ENCODE measurements around the gene CATSPERB.
"Not testable (repeated sequence)": the region's sequence is repeated elsewhere in the genome, so short reads cannot be mapped to it uniquely, and the experiment has no call there.

Gene CATSPERB, protein sequence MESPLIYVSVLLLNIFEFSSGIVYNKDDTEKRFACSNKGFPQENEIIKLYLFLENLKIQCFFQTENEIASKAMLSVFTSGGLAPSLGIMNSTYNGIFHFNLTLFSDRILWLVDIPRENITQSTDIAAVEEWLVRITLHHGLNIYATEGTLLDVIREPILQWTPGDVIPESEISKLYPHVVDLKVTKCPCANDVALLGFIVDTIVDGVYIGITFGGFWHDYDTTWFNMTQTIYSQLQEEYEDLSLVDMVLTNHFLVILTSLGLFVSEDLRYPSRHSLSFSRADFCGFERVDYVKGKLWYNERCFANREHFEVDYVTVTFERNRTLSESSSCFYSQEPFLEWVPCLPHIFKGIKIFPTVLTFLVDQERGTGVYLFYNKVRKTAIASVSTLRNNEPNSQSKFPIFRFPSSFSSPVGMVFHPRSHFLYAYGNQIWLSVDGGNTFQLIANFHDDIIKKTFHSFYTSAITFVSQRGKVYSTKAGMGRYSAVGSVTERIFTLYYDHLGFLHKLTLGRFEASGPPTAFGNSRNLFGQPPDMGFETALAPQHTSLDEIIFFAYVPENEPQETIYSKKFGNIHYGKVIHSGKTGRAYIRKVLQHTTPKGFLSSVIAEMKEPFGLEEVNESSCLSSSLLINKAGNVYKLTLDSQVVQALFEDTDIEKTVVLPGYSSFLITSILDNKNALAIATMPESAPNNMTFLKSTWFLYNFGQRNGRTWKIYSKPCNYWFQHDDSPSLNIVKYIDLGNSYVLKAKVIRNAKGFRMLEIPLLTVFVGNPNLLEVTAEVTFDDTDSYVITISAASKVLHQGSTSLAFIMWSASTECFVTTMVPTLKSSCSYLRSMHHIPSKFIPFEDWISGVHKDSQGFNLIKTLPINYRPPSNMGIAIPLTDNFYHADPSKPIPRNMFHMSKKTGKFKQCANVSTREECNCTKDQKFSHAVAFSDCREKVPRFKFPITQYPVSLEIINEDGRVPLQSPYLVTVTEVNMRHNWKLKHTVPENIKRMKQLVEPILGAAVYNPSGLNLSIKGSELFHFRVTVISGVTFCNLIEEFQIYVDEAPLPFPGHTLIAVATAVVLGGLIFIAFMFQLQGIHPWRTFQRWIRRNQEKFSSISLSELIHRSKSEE

DNA sequence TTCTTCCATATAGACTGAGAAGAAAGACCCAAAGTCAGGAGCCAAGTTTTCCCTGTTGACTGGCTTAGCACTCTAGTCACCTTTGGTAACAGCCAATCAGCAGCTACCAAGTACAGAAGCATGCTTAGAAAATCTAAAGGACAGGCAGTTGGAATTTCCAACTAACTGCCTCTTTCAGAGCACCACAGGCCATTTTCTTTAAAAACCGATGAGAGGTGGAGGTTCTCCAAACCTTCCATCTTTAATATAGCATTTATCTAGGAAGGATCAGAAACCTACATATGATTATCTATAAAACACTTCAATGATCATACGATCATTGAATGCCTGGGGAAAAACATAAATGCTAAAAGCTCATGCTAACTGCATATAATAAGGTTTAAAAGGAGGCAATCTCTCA lies at the start of gene CATSPERB:
CATSPERB (minus strand) TSS at position 101 of the 400 bp plus-strand sequence. CDS start 2,607 bp downstream, outside the sequence.
- no peak for DNase-seq (ENCODE audit: low read depth in 2 of 3, low spot score in 2 of 3)

DNA sequence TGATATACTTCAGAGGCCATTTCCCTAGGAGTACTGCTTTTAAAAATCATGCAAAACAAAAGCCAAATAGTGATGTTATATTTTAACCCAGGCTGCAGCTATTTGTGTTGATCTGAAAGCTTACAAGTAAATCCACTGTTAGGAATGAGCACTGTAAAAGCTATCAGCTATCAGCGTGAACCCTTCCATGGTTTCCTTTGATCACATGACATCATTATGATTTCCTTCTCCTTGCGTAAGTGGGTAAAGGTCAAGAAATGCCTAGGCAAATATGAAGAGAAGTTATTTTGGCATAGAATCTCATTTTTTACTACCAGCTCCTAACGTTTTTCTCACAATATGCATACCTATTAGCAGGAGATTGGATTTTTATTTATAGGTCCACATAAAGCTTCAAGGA lies 48.6 kb upstream of the CATSPERB start:
- DNase-seq (ENCODE audit: low read depth in 2 of 3, low spot score in 2 of 3), result no peak

DNA sequence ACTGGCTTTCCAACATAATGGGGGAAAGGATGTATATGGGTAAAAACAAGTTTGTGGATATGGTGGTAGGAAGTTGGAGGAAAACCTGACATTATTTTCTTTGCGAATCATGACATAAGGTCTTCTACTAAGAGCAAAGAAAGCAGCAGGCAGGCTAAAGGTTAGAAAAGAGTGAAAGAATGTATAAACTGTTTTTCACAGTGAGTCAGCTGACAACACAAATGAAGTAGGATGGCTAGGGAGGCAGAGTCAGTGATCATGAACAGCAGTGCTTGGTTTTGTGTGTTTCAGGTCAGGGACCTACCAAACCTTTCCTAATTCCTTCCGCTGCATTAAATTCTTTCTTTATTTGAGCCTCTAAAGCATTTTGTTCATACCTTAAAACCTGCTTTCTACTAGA lies 46.3 kb upstream of the CATSPERB start:
- DNase-seq (ENCODE audit: low read depth in 2 of 3, low spot score in 2 of 3), result no peak

DNA sequence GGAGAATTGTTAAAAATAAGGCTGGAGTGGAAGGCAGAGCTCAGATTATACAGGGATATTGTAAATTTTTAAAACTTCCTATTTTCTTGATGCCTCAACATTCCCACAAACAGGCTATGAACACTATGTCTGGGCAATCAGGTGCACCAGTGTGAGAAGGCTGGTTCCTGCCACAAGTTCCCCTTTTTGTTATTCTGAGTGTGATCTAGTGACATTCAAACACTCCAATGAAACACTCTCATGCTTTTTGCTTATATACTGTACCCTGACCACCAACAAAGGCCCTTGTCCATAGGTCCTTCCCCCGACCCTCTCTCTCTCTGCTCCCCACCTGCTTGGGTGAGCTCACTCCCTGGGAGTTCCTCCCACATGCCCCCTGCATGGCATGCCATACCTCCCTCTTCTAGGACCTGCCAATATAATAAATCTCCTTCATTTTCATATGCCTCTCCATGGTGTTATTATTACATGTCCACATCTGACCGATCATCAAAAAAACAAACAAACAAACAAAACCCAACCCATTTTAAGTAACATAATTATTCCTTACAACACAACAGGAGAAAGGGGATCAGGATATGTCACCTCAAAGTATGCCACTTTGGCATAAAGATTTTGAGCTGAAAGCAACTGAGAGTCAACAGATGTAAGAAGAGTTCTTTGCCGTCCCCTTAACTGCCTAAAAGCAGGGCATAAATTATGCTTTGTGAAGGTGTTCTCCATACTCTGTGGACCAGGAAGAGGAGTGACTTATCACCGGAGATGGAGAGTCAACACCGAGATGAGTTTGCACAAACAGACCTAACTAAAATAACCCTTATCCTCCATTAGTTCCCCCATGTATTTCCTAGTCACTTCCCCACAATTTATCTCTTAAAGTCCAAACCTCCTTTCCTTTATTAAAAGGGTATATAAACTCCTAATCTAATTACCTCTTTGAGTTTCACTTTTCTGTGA lies 42.5 kb upstream of the CATSPERB start:
- no peak for DNase-seq (ENCODE audit: low read depth in 2 of 3, low spot score in 2 of 3)

DNA sequence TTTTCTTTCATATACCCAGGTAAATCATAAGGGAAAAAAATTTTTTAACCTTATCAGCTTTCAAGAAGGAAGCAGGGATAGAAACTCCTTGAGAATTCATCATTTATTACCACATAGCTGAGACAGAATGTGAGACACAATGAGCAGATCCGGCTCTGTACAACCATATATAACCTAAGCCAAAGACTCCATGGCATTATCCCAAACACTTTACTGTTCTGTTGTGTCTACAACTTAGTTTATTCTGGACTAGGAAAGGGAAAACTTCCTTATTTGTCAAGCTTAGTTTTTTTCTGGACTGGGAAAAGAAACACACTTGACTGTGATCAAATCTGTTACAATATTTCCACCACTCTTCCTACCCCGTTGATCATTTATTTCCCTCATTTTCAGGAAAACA lies 38.3 kb upstream of the CATSPERB start:
- no peak for DNase-seq (ENCODE audit: low read depth in 2 of 3, low spot score in 2 of 3)

DNA sequence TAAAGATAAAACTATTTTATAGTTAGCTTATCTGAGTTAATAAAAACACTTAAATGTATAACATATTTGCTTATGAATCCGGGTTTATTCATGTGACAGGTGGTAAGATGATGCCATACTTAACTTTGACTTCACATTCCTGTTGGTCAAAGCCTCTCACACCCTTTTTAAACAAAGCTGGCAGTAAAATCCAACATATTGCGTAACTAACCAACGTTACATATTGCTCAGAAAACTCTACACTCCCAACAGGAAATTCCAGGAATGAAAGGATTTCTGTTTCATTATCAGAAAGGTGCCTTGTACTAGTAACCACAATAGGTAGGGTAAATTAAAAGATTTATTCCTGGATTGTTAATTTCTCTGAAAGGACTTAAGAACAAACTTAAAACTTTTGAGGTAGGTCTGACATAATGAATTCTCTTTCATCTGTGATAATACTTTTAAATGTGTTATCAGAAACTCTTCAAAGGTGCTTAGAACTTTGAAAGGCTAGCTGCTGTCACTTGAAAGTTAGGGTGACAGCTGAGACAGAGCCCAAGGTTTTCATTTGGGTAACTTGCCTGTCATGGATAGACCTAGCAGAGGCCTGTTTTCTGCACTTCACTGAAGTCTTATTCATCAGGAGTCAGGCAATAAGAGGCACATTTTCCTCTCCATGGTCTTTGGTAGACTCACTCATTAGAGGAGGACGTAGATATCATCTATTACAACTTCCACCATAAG lies 23.8 kb upstream of the CATSPERB start:
- no peak for DNase-seq (ENCODE audit: low read depth in 2 of 3, low spot score in 2 of 3)

DNA sequence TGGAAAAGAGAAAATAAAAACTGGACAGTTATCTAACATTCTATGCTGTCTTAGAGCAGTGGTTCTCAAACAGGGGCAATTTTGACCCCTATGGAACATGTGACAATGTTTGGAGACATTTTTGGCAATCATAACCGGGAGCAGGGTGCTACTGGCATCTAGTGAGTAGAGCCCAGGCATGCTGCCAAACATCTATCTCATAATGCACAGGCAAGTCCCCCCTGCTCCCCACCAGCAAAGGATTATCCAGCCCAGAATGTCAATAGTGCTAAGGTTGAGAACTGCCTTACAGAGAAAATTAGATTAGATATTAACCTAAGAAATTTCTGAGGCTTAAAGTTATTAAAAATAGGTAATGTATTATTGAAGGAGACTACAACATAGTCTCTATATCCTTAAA lies 22.9 kb upstream of the CATSPERB start:
- no peak for DNase-seq (ENCODE audit: low read depth in 2 of 3, low spot score in 2 of 3)

DNA sequence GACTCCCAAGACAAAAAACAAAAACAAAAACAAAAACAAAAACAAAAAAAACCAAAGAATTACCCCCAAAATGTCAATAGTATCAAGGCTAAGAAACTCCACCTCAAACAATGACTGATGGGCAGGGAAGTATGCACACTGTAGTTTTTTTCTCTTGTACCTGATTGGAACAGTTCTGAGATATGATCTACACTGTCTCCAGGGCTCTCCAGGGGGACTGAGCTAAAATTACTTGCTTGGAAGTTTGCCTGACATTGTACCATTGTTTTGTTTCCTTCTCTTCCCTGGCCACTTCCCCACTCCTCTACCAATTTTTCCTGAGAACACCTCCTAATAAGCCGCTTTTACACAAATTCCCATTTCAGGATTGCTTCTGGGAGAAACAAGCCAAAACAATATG lies 22.3 kb upstream of the CATSPERB start:
- no peak for DNase-seq (ENCODE audit: low read depth in 2 of 3, low spot score in 2 of 3)

DNA sequence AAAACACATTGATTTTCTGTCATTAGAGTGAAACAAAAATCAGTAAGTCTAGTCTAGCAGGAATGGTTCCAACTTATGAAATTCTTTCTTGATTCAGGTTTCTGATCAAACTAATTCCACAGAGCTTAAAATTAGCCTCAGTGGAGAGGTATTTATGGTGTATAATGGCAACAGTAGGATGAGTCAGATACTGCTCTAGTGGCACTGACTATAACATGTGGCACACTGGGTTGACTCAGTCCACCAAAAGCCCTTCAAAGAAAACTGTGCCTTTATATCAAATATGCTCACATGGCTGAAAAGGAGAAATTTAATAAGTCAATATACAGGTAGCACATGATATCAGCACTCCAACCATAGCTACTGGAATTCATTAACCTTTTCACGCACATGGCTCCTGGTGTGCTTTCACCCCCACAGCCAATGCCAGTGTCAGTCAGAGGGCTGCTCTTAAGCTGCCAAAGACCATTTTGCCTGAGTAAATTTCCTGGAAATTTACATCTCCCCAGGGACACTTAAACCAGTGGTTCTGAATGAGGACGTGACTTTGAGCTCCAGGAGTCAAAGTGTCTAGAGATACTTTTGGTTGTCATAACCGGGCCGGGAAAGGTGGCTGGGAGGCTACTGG lies 21.7 kb upstream of the CATSPERB start:
- no peak for DNase-seq (ENCODE audit: low read depth in 2 of 3, low spot score in 2 of 3)

DNA sequence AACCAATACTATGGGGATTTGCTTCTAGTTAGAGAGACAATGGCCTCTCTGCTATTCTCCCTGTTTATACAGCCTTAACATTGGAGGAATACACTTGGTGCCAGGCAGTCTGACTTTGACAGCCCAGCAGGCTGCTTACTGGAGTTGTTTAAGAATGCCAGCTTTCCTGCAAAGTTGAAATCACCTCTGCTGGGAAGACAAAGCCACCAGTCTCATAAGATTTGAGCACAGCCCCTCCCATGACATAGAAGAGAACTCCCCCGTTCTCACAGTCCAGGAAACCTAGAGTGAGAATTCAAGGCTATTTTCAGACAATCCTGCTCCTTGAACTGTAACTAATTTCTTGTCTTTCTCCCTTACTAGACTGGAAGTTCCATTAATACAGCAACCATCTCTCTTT lies 21.1 kb upstream of the CATSPERB start:
- DNase-seq (ENCODE audit: low read depth in 2 of 3, low spot score in 2 of 3), result no peak

DNA sequence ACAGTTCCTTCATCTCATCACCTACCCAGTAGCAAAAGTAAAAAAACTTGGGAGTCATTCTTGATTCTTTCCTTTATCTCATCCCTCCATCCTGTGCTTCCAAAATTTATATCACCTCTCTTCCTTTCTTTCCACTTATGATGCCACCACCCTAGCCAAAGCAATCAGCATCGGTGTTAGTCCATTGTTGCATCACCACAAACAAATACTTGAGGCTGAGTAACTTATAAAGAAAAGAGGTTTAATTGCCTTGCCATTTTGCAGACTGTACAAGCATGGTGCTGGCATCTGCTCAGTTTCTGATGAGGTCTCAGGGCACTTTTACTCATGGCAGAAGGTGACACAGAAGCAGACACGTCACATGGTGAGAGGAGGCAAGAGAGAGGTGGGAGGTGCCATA lies 19.8 kb upstream of the CATSPERB start:
- no peak for DNase-seq (ENCODE audit: low read depth in 2 of 3, low spot score in 2 of 3)

DNA sequence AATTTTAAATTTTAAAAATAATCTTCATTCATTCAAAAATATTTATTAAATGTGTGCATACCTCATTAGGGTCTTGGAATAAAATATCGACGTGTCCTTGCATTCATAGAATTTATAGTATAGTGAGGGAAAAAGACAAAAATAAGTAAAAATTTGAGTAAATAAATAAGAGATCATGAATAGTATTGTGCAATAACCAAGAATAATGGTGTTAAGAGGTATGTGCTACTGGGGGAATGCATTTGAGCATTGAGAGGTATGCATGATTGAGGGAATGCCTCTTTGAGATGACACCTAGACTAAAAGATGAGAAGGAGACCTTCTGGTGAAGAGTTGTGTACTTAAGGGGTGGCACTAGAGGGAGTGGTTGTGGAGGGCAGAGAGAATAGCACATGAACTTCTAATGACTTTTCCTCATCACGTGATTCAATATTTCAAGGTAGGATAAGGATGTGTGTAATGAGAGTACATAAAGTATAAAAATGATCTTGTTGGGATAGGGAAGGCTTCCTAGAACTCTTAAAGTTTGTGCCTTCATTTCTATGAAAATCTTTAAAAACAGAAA lies 18.8 kb upstream of the CATSPERB start:
- DNase-seq (ENCODE audit: low read depth in 2 of 3, low spot score in 2 of 3), result no peak

DNA sequence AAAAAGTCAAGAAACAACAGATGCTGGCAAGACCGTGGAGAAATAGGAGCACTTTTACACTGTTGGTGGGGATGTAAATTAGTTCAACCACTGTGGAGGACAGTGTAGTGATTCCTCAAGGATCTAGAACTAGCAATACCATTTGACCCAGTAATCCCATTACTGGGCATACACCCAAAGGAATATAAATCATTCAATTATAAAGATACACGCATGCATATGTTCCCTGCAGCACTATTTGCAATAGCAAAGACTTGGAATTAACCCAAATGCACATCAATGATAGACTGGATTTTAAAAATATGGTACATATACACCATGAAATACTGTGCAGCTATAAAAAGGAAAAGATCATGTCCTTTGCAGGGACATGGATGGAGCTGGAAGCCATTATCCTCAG lies 18.0 kb upstream of the CATSPERB start:
- DNase-seq (ENCODE audit: low read depth in 2 of 3, low spot score in 2 of 3), result no peak

DNA sequence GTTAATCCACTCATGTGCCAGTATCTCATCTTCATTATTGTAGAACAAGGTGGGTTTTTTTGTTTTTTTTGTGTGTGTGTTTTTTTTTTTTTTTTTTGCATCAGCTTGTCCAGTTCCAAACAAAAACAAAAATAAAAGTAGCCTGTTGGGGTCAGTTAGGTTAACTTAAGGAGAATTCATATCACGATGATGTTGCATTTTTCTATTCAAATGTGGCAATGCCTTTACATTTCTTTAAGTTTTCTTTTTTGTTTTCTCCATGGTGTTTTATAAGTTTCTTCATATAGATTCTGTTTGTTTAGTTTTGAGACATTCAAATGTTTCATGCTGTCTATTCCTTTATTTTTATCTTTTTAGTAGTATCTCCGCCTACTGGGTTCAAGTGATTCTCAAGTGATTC lies 16.2 kb upstream of the CATSPERB start:
- DNase-seq (ENCODE audit: low read depth in 2 of 3, low spot score in 2 of 3), result no peak

DNA sequence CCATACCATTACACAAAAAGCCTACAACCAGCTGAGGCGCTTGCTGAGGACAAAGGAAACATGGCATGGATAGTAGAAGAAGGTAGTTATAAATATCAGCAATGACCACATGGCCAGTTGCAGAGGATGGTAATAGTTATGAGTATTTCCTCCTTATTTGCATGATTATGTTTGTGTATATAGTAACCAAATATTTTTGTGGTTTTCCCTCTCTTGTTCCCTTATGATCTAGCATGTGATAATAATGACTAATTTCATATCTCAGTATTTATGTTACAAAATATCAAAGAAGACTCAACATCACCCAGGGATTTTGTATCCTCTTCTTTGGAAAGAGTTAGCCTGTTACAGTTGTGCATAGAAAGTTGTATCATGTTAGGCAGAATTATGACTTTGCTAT lies 13.5 kb upstream of the CATSPERB start:
- no peak for DNase-seq (ENCODE audit: low read depth in 2 of 3, low spot score in 2 of 3)

DNA sequence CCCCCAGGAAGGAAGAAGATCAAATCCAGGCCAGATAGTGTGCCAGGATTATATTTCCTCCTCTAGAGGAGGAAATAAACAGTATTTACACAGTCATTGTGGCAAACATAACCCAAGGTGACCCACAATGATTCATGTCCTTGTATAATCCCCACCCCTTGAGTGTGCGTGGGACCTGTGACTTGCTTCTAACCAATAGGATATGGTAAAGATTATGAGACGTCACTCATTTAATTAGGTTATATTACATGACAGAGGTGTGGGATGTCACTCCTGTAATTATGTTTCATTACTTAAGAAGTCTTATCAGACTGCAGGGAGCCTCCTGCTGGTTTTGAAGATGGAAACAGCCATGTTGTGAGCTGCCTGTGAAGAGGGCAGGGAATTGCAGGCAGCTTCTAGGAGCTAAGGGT lies 12.2 kb upstream of the CATSPERB start:
- DNase-seq (ENCODE audit: low read depth in 2 of 3, low spot score in 2 of 3), result no peak

DNA sequence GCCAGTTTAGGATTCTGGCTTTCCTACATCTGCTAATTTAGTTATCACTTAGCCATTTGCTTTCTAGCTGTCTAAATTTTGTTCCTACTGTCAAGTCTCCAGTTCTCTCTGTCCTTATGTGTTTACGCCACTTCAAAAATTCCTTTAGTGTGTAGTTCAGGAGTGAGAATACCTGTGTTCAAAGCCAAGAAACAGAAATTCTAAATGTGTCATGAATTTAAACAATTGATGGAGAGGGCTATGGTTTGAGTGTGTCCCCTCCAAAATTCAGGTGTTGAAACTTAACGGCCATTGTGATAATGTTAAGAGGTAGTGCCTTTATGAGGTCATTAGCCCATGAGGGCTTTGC lies 11.4 kb upstream of the CATSPERB start:
- DNase-seq (ENCODE audit: low read depth in 2 of 3, low spot score in 2 of 3), result no peak

DNA sequence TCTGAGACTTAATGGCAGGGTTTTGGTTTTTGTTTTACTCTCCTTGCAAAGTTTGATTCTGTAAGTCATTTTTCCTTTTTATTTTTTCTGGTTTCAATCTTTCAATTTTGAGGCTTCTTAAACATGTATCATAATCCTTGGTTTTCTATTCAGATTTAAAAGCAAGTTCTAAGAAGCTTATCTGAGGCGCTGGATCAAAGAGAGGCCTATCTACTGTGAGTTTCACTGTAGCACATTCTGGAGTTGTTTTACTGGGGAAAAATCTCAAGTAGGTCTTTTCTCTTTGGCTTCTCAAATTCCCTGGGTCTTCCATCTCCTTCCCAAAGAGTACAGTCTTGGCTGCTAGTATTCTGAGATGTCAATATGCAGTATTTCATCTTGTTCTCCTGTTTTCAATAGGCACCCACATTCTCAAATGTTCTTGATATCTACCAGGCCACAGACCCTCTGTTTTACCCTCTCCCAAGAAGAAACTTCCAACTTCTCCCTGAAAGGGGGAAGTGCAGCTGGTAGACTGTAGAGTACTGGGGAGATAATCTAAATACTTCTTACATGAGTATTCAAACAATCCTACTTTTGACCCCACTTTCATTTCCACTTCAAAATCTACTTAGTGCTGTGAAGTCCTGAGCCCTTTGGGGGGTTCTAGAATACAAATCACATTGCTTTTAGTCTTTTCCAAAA lies 10.9 kb upstream of the CATSPERB start:
- no peak for DNase-seq (ENCODE audit: low read depth in 2 of 3, low spot score in 2 of 3)

DNA sequence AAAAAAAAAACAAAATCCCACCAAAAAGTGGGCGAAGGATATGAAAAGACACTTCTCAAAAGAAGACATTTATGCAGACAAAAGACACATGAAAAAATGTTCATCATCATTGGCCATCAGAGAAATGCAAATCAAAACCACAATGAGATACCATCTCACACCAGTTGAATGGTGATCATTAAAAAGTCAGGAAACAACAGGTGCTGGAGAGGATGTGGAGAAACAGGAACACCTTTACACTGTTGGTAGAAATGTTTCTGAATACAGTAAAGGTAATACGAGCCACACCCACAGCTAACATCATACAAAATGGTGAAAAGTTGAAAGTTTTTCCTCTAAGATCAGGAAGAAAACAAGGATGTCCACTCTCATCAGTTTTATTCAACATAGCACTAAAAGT lies 8.0 kb upstream of the CATSPERB start:
- not testable (repeated sequence) for DNase-seq (ENCODE audit: low read depth in 2 of 3, low spot score in 2 of 3)

All from activated CD8-positive, alpha-beta memory T cell treated with anti-CD3 and anti-CD28 coated beads for 48 hours (primary cell).